ENCODE results near the gene RGS3. TPM values are rescaled to one million over a fixed set of nuclear protein-coding genes. Genes with fewer than 3 reads are reported as not detected.

RGS3 gene
- polyA plus RNA-seq, 1 of the 3 experiments (the other 2 are of a cell fraction) = 50.6 TPM

DNA sequence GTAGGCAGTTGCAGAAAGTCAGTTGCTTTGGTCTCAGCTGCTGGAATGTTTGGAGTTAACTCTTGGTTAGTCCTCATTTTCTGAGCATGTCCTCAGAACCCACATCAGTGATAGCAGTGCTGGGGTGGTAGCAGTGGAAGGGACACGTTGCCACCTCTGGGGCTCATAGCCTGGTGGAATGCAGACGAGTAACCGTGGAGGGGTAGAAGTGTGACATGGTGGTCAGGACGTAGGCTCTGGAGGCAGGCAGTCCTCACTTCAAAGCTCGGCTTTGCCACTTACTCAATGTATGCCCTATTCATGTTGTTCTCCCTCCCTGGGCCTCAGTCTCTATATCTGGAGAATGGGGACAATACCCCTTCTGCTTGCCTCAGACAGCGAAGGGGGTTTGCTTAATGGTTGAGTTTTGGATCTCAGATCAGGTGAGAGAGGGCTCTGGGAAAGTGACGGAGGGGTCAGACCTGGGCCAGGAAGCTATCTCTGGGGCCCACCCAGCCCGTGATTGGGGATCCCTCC is 62.8 kb downstream of the RGS3 start:
- DNase-seq = no peak
- POLR2A ChIA-PET = interaction anchor here (1.2 kb wide), 1 partner anchor 42 kb away, joined by 4 read pairs; no protein-coding TSS in a partner anchor
- Histone ChIP-seq H3F3A (replicated peaks; ENCODE audit: insufficient read depth) (no peaks in the 10 kb centered on the region), H3K9ac (no peak overlapping the region), H3K27ac (ENCODE audit: low read depth in 2 of 2, low read length in 1 of 2) (no peak overlapping the region), H3K27me3 (ENCODE audit: insufficient read depth) (no peaks in the 10 kb centered on the region), H3K4me2 (no peak overlapping the region), H2AFZ (ENCODE audit: low read depth) (no peak overlapping the region), H3K4me1 (ENCODE audit: control insufficient read depth in 1 of 2, insufficient read depth in 2 of 2, low read depth in 1 of 2, low read length in 1 of 2) (peaks cover 0 to 17% of the 10 kb centered on the region in 2 experiments; a peak in 1 of 4 replicates), H3K79me2 (ENCODE audit: insufficient read depth) (no peaks in the 10 kb centered on the region), H3K9me3 (no peaks in the 10 kb centered on the region), H3K4me3 (ENCODE audit: low read depth in 2 of 2, low read length in 1 of 2) (no peak overlapping the region), H3K36me3 (replicated peaks in 1 of 2; ENCODE audit: control insufficient read depth in 1 of 2, insufficient read depth in 2 of 2, low read length in 1 of 2) (no peaks in the 10 kb centered on the region), H4K20me1 (ENCODE audit: insufficient read depth) (no peaks in the 10 kb centered on the region), H3K9me2 (no peaks in the 10 kb centered on the region)
- no peak for TF ChIP-seq TAF1 (IDR thresholded peaks at IDR 0.05; ENCODE audit: borderline replicate concordance, low read depth, low read length)
- TF ChIP-seq FOXJ3 (CRISPR knock-in tag; IDR thresholded peaks at IDR 0.05) = no peak
- TF ChIP-seq FOXM1 (IDR thresholded peaks at IDR 0.05; ENCODE audit: low read depth) = no peak
- TF ChIP-seq, protein P1, sequence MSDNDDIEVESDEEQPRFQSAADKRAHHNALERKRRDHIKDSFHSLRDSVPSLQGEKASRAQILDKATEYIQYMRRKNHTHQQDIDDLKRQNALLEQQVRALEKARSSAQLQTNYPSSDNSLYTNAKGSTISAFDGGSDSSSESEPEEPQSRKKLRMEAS (IDR thresholded peaks at IDR 0.05; ENCODE audit: low read depth) = no peak
- TF ChIP-seq EP300 (IDR thresholded peaks at IDR 0.05; ENCODE audit: borderline replicate concordance in 1 of 2, low read depth in 1 of 2, low read length in 1 of 2) = no peak
- TF ChIP-seq, protein P2, sequence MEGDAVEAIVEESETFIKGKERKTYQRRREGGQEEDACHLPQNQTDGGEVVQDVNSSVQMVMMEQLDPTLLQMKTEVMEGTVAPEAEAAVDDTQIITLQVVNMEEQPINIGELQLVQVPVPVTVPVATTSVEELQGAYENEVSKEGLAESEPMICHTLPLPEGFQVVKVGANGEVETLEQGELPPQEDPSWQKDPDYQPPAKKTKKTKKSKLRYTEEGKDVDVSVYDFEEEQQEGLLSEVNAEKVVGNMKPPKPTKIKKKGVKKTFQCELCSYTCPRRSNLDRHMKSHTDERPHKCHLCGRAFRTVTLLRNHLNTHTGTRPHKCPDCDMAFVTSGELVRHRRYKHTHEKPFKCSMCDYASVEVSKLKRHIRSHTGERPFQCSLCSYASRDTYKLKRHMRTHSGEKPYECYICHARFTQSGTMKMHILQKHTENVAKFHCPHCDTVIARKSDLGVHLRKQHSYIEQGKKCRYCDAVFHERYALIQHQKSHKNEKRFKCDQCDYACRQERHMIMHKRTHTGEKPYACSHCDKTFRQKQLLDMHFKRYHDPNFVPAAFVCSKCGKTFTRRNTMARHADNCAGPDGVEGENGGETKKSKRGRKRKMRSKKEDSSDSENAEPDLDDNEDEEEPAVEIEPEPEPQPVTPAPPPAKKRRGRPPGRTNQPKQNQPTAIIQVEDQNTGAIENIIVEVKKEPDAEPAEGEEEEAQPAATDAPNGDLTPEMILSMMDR (IDR thresholded peaks at IDR 0.05) = no peak
- TF ChIP-seq, protein P3, sequence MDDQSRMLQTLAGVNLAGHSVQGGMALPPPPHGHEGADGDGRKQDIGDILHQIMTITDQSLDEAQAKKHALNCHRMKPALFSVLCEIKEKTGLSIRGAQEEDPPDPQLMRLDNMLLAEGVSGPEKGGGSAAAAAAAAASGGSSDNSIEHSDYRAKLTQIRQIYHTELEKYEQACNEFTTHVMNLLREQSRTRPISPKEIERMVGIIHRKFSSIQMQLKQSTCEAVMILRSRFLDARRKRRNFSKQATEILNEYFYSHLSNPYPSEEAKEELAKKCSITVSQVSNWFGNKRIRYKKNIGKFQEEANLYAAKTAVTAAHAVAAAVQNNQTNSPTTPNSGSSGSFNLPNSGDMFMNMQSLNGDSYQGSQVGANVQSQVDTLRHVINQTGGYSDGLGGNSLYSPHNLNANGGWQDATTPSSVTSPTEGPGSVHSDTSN (IDR thresholded peaks at IDR 0.05) = no peak
- CTCF ChIA-PET = no interaction called here
- 82% methylated on average over 7 of the region's 8 CpGs for WGBS (ENCODE audit: low lambda C conversion rate)

DNA sequence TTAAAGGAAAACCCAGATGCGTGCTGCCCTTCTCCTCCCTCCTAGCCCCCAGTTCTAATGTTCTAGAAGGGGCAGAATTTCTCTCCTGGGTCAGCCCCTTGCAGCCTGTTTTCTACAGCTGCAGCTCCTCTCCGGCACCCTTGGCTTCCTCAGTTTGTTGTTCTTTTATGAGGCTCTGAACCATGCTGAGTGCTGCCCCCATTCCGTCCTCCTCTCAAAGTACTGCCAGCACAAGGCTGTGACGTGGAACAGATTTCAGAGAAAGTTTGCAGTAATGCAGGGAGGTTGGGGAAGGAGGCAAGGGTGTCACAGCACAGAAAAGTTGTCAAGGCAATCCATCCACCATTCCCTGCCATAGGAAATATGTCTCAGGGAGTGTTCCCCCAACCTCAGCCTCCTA is 63.3 kb downstream of the RGS3 start:
- no peak overlapping the region for H3K9ac ChIP-seq
- 90% methylated on average over 4 of the region's 4 CpGs for WGBS (ENCODE audit: low lambda C conversion rate)
- H2AFZ ChIP-seq (ENCODE audit: low read depth) = no peak overlapping the region
- no peak overlapping the region for H3K4me2 ChIP-seq
- no peaks in the 10 kb centered on the region for H4K20me1 ChIP-seq (ENCODE audit: insufficient read depth)
- CTCF ChIA-PET = interaction anchor here (0.9 kb wide), 1 partner anchor 65 kb away, joined by 4 read pairs; no protein-coding TSS in a partner anchor
- peaks cover 0 to 17% of the 10 kb centered on the region in 2 experiments; a peak in 1 of 4 replicates for H3K4me1 ChIP-seq (ENCODE audit: control insufficient read depth in 1 of 2, insufficient read depth in 2 of 2, low read depth in 1 of 2, low read length in 1 of 2)
- DNase-seq = no peak
- no peaks in the 10 kb centered on the region for H3K36me3 ChIP-seq (replicated peaks in 1 of 2; ENCODE audit: control insufficient read depth in 1 of 2, insufficient read depth in 2 of 2, low read length in 1 of 2)
- no peaks in the 10 kb centered on the region for H3K27me3 ChIP-seq (ENCODE audit: insufficient read depth)
- H3K27ac ChIP-seq (ENCODE audit: low read depth in 2 of 2, low read length in 1 of 2) = no peak overlapping the region
- POLR2A ChIA-PET = interaction anchor here (1.2 kb wide), 1 partner anchor 43 kb away, joined by 4 read pairs; no protein-coding TSS in a partner anchor
- no peaks in the 10 kb centered on the region for H3K79me2 ChIP-seq (ENCODE audit: insufficient read depth)
- no peaks in the 10 kb centered on the region for H3K9me3 ChIP-seq
- no peaks in the 10 kb centered on the region for H3K9me2 ChIP-seq
- H3F3A ChIP-seq (replicated peaks; ENCODE audit: insufficient read depth) = no peaks in the 10 kb centered on the region
- no peak overlapping the region for H3K4me3 ChIP-seq (ENCODE audit: low read depth in 2 of 2, low read length in 1 of 2)
- no peak for TF ChIP-seq GATA2 (CRISPR knock-in tag; IDR thresholded peaks at IDR 0.05)
- TF ChIP-seq, protein P4, sequence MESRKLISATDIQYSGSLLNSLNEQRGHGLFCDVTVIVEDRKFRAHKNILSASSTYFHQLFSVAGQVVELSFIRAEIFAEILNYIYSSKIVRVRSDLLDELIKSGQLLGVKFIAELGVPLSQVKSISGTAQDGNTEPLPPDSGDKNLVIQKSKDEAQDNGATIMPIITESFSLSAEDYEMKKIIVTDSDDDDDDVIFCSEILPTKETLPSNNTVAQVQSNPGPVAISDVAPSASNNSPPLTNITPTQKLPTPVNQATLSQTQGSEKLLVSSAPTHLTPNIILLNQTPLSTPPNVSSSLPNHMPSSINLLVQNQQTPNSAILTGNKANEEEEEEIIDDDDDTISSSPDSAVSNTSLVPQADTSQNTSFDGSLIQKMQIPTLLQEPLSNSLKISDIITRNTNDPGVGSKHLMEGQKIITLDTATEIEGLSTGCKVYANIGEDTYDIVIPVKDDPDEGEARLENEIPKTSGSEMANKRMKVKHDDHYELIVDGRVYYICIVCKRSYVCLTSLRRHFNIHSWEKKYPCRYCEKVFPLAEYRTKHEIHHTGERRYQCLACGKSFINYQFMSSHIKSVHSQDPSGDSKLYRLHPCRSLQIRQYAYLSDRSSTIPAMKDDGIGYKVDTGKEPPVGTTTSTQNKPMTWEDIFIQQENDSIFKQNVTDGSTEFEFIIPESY (IDR thresholded peaks at IDR 0.05; ENCODE audit: borderline replicate concordance, low read depth) = no peak
- no peak for TF ChIP-seq RXRA (IDR thresholded peaks at IDR 0.05; ENCODE audit: borderline replicate concordance, low read depth)
- TF ChIP-seq EZH2phosphoT487 (IDR thresholded peaks at IDR 0.05; ENCODE audit: borderline replicate concordance, low read depth) = no peak
- TF ChIP-seq POLR2AphosphoS5 (IDR thresholded peaks at IDR 0.05; ENCODE audit: low read depth, low read length) = no peak
- no peak for TF ChIP-seq TAF1 (IDR thresholded peaks at IDR 0.05; ENCODE audit: borderline replicate concordance, low read depth, low read length)
- no peak for TF ChIP-seq MXI1 (IDR thresholded peaks at IDR 0.05; ENCODE audit: low read depth, low read length)
- TF ChIP-seq GABPA (IDR thresholded peaks at IDR 0.05; ENCODE audit: low read depth) = no peak
- TF ChIP-seq CHD2 (IDR thresholded peaks at IDR 0.05; ENCODE audit: low read length, partially characterized antibody) = no peak
- TF ChIP-seq, protein P5, sequence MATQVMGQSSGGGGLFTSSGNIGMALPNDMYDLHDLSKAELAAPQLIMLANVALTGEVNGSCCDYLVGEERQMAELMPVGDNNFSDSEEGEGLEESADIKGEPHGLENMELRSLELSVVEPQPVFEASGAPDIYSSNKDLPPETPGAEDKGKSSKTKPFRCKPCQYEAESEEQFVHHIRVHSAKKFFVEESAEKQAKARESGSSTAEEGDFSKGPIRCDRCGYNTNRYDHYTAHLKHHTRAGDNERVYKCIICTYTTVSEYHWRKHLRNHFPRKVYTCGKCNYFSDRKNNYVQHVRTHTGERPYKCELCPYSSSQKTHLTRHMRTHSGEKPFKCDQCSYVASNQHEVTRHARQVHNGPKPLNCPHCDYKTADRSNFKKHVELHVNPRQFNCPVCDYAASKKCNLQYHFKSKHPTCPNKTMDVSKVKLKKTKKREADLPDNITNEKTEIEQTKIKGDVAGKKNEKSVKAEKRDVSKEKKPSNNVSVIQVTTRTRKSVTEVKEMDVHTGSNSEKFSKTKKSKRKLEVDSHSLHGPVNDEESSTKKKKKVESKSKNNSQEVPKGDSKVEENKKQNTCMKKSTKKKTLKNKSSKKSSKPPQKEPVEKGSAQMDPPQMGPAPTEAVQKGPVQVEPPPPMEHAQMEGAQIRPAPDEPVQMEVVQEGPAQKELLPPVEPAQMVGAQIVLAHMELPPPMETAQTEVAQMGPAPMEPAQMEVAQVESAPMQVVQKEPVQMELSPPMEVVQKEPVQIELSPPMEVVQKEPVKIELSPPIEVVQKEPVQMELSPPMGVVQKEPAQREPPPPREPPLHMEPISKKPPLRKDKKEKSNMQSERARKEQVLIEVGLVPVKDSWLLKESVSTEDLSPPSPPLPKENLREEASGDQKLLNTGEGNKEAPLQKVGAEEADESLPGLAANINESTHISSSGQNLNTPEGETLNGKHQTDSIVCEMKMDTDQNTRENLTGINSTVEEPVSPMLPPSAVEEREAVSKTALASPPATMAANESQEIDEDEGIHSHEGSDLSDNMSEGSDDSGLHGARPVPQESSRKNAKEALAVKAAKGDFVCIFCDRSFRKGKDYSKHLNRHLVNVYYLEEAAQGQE (IDR thresholded peaks at IDR 0.05; ENCODE audit: low read depth, low read length) = no peak
- no peak for TF ChIP-seq NRF1 (IDR thresholded peaks at IDR 0.05; ENCODE audit: low read depth, low read length)
